IPS-11a (cell line): ENCODE results near the gene LYRM2.
A peak's percentile ranks its signal among the peaks of the same experiment; 100 is the strongest.
"Not testable (repeated sequence)": the region's sequence is repeated elsewhere in the genome, so short reads cannot be mapped to it uniquely, and the experiment has no call there.

ENCODE experiments used
- H3K4me3 ChIP-seq: one replicate; pipeline ENCODE4 v1.5.1; 2013; ENCODE audit warnings: low read depth, low read length, control low read depth

The LYRM2 gene

DNA sequence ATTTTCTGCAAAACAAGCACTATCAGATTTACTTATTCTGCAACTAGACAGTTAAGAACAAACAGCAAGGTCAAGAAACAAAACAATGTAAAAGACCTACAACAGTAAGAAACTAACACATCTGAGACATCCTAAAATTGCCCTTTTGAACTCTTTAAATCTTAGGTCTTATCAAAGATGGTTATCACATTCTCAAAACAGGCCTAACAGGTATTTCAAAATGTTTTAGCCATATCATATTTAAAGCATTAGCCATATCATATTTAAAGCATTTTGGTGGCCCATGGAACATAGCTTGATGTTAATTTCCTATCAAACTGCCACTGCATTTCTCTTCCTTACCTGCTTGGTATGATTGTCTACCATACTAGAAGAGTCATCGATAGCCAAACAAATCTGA is 11.1 kb upstream of the LYRM2 start:
- H3K4me3 ChIP-seq: no peak overlapping the region

GRCh38 chr6:89644864-89645263 is 6.3 kb upstream of the LYRM2 start:
- H3K4me3 ChIP-seq: no peak overlapping the region

GRCh38 chr6:89643406-89643805 is 4.9 kb upstream of the LYRM2 start:
- no peak overlapping the region for H3K4me3 ChIP-seq

- no peak overlapping the region for H3K4me3 ChIP-seq
Measured at GRCh38 chr6:89642956-89643355, 4.4 kb upstream of the LYRM2 start.

- H3K4me3 ChIP-seq: not testable (repeated sequence)
Measured at GRCh38 chr6:89641581-89641980, 3.0 kb upstream of the LYRM2 start.

DNA sequence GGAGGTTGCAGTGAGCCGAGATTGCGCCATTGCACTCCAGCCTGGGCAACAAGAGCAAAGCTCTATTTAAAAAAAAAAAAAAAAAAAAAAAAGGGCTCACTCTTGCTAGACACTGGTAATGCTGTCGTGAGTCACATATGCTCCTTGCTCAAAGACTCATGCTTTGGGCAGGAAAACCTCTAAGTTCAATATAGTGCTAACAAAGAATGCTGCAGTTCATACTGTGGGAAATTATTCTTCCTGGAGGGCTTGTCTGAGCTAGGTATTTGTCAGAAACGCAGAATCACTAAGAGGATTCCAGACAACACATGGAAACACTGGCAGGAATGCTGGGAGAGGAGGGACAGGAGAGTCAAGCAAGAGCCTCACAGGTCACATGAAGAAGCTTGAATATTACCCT is 2.3 kb upstream of the LYRM2 start:
- no peak overlapping the region for H3K4me3 ChIP-seq

GRCh38 chr6:89637960-89638319 is 607 bp downstream of the LYRM2 start:
- H3K4me3 ChIP-seq: peak overlapping the region; percentile 84

- not testable (repeated sequence) for H3K4me3 ChIP-seq
Measured at GRCh38 chr6:89636412-89636811, 2.1 kb downstream of the LYRM2 start.

DNA sequence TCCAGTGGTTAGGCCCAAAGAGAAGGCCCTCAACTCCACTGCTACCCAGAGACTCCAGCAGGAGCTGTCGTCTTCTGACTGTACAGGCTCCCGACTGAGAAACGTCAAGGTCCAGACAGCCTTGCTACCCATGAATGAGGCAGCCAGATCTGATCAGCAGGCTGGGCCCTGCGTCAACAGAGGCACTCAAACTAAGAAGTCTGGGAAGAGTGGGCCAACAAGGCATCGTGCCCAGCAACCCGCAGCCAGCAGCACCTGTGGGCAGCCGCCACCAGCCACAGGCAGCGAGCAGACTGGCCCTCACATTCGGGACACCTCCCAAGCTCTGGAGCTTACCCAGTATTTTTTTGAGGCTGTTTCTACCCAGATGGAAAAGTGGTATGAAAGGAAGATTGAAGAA is 8.1 kb downstream of the LYRM2 start:
- no peak overlapping the region for H3K4me3 ChIP-seq

- no peak overlapping the region for H3K4me3 ChIP-seq
Measured at GRCh38 chr6:89623749-89624148, 14.8 kb downstream of the LYRM2 start.

GRCh38 chr6:89619567-89619966 is 19.0 kb downstream of the LYRM2 start:
- no peak overlapping the region for H3K4me3 ChIP-seq

- no peak overlapping the region for H3K4me3 ChIP-seq
Measured at GRCh38 chr6:89618026-89618425, 20.5 kb downstream of the LYRM2 start.

DNA sequence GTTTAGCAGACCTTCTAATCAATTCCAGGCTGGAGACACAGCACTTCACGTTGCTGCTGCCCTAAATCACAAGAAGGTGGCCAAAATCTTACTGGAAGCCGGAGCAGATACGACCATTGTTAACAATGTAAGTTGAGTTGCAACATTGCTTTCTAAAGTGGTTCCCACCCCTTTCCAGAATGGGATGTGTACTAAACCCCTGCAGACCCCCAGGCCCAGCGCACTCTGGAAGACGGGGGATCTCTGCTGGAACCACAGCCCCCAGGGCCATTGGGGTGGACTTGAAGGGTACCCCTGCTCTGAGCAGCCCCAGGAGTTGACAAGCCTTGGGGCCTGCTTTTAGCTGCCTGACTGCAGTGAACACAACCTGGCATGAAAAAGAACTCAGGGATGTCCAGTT is 22.0 kb downstream of the LYRM2 start:
- H3K4me3 ChIP-seq: no peak overlapping the region

DNA sequence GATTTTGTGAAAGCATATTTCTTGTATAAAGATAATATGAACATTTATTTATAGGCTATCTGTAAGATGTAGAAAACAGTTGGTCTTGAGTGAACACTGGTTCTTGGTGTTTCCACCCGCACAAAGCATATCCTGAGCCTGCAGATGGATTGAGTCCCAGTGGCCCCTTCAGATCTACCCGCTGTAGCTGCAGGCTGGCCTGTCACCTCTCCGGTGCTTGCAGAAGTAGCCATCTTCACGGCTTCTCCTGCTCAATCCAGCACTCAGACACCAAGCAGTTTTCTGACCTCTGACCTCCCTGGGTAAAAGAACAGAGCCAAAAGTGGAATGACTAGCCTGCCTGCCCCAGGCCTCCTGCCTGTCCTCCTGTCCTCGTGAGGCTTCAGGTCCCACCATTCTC is 22.7 kb downstream of the LYRM2 start:
- no peak overlapping the region for H3K4me3 ChIP-seq

- no peak overlapping the region for H3K4me3 ChIP-seq
Measured at GRCh38 chr6:89613790-89614189, 24.8 kb downstream of the LYRM2 start.

DNA sequence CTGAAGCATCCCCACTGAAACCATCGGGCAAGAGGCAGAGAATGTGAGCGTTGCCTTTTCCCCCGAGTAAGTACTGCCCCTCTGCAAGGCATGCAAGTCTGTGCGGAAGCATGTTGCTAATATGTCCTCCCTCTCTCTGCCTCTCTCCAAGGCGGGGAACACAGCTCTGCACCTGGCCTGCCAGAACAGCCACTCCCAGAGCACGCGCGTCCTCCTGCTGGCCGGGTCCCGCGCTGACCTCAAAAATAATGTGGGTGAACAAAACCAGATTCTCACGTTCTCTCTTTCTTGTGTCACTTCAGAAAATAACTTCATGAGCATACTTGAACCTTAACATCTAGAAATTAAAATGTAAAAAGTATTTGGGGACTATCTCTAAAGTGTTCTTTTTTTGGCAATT is 26.4 kb downstream of the LYRM2 start:
- no peak overlapping the region for H3K4me3 ChIP-seq

DNA sequence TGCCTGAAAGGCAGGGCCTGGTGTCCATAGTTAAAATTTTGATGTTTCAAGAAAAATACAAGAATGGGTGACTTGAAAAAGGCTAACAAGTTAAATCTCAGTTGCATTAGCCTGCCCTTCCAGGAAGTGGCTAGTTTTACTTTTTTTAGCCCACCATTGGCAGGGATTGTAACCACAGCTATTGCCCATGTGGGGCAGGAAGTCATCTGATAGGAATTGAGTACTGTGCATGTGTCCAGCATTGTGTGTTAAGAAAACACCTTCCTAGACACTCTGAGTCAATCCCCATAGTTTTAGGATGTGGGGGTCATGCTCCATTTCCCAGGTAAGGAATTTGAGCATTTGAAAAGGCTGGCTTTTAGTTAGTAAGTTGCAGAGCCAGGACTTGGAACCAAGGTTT is 26.9 kb downstream of the LYRM2 start:
- no peak overlapping the region for H3K4me3 ChIP-seq

DNA sequence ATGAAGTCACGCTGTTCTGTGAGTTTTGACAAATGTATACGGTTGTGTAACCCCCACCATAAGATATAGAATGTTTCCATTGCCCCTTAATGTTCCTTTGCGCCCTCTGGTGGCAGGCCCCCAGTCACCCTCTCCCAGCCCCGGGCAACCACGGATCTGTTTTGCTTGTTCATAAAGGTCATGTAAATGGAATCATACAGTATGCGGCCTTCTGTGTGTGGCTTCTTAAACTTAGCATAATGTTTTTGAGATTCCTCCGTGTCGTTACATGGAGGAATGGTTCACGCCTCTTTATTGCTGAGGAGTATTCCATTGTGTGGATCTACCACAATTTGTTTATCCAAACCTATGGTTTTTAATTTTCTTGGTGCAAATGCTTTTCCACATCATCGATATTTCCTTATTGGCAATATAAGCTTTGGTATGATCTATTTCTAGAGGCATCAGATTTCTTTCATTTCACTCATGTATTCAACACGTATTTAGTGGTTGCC is 28.4 kb downstream of the LYRM2 start:
- H3K4me3 ChIP-seq: no peak overlapping the region

DNA sequence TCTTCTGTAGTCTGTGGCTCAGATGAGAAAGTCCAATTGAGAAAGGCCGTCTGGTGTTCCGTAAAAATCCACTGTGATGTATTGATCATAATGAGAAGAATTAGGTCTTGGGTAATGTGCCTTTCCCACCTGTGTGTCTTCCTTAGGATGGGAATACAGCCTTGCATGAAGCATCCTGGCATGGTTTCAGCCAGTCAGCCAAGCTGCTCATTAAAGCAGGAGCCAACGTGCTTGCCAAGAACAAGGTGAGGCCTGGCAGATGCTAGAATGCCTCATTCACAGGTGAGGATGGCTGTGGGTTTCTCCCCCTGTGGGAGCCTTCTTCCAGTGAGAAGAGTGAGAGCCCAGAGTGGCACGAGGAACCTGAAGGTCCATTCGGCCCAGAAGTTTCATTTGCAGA is 32.7 kb downstream of the LYRM2 start:
- no peak overlapping the region for H3K4me3 ChIP-seq

- H3K4me3 ChIP-seq: no peak overlapping the region
Measured at GRCh38 chr6:89604653-89605052, 33.9 kb downstream of the LYRM2 start.

DNA sequence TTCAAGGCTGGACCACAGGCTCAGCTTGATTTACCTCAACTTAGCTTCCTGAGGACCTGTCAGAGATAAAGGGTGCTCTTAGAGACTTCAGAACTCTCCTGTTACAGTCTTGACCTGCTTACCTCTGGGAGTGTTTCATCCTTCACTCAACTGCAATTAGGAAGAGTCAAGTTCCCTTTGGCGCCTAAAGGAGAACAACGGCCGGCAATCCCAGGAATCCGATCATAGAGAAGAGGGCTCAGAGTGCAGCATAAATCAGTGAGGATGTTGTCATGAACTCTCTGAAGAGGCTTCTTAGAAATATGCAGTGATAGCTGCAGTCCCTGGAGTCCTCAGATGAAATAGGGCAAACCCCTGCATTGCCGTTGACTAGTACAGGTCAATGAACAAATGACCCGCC is 36.4 kb downstream of the LYRM2 start:
- H3K4me3 ChIP-seq: no peak overlapping the region

GRCh38 chr6:89599727-89600126 is 38.8 kb downstream of the LYRM2 start:
- H3K4me3 ChIP-seq: no peak overlapping the region

- no peak overlapping the region for H3K4me3 ChIP-seq
Measured at GRCh38 chr6:89597988-89598387, 40.6 kb downstream of the LYRM2 start.

- H3K4me3 ChIP-seq: no peak overlapping the region
Measured at GRCh38 chr6:89597372-89597771, 41.2 kb downstream of the LYRM2 start.
